DMS79 treated with DMSO at 0.1 percent for 48 hours (cell line): ENCODE data around the gene SUGCT.

Source experiments
- DNase-seq: peaks from one replicate; lab custom pipeline; 2025; lab: John Stamatoyannopoulos, UW

SUGCT gene

DNA sequence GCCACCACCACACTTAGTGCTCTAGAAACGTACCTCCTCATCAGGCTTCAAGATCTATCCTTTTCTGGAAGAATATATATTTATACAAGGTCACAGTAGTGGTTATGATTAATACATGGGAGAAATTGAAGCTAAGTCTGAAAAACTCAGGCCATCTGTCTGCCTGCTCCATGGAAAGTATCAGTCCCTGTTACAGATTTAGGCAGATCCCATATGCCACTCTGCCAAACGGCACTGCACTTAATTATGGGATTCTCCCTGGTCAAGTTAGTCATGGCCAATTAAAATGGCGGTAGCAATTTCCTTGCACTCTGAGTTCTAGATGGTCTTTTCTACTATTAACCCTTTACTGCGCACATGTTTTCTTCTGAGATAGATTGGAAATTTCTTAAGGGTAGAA, 740.0 kb downstream of the SUGCT start:
- DNase-seq, result no peak

DNA sequence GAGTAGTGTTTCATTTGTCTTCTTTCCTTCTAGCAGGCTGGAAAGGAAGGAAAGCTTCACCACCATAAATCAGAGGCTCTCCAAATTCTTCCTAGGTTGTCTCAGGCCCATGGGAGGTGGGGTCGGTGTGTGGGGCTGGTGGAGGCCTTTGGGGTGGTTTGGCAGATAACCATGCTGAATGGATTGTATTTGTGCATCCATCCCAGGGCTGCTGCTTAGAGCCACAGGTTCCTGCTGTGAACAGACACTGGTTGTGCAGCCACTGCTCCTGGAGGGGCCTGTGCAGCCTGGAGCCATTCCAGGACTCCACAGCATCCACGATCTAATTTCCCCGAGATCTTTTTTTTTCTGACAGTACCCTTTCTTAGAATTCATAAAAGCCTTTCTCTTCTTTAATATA, 741.8 kb downstream of the SUGCT start:
- DNase-seq, result no peak

DNA sequence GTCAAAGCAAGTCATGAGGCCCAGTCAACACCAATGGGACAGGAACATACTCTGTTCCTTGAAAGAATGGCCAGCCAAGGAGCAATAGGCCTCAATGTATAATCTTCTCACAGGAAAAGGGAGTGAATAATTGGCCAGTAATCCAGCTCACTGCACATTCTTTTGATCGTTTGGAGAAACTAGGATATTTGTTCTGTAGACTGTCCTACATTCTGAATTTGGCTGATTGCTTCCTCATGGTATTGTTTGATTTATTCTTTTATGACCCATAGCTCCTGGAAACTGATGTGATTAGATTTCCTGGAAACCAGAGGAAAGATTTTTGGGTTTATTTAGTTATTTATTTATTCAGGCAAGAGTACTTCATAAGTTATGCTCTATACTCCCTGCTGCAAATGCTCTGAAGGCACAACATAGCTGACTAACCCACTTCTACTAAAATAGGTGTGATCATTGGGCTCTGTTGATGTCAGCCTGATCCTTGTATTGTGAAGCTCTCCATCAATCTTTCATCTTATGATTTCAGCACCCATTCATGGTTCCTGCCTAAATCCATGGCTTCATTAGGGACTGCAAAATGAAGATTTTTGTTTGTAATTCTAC, 745.2 kb downstream of the SUGCT start:
- no peak for DNase-seq

DNA sequence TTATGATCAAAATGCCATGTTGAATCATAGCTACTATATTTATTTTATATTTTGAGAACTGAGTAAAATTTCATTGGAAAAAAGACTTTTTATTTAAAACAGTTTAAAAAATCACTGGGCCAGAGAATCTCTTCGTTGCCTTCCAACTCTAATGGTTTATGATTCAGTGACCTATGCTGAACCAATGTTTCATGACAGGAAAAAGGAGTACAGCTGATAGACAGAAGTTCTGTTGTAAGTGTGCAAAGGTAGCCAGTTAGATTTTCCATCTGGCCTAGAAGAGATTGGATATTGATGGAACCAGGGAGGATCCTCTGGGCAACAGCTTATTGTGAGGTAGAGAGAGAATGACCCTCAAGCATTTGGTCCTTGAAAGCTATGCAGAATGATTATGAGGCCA, 745.8 kb downstream of the SUGCT start:
- no peak for DNase-seq

DNA sequence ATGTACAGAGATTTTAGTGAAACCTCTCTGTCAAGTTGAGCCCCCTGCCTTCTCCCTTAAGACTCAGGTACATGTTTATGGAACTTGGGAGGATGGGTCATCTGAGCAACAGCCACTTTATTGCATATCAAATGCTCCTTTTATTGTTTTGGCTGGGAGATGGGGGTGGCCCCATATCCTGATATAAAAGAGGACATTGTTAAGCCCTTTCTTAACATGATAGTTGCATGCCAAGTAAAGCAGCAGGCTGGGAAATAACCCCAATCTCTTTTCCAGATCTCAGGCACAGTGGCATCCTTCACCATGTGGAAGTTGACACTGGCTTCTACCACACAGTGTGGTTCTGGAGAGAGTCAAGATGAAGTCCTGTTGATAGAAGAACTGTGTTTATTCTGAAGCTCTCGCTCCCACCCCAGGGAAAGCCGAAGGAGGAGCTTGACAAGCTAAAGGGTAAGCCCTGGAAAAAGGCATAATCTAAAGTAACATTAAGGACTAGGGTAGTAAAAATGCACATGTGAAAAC, 746.7 kb downstream of the SUGCT start:
- DNase-seq, result no peak

DNA sequence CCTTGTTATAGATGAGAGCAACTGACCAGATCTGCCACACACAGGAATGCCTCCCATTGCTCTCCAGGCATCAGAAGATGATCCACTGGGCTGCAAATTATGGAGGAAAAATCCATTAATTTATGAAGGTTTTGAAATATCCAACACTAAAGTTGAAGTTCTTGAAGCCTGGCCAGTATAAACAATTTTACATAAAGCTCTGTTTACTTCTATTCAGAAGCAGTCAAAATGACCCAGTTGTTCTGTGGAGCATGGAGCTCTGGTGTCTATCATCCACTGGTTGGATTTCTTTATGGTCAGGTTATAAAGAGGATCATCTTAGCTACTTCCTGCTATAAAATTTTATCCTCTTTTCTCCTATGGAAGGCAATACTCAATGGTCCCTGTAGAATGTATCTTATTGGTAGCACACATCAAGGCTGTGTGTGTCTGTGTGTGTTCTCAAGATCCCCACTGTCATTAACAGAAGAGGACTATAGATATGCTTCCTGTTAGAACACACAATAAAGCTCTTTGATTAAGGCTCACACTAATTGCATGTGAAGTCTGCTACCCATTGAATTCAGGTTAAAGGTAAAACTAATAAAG, 747.4 kb downstream of the SUGCT start:
- DNase-seq, result no peak

DNA sequence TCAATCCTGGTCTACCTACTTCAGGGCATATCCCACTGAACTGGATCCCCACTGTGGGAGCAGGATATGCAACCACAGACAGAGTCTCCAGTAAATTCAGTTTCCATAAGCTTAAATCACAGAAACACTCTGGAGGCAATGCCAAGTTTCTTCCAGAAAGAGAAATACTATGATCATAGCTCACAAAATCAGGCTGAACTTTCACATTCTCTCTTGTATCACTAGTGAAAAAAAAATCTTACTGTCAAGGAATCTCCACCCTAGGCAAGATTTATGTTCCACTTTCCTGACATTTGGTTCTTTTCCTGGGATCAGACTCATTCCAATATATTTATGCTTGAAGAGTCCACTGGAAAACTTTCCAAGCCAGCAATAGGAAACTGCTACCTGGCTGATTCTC, 749.0 kb downstream of the SUGCT start:
- DNase-seq, result no peak

DNA sequence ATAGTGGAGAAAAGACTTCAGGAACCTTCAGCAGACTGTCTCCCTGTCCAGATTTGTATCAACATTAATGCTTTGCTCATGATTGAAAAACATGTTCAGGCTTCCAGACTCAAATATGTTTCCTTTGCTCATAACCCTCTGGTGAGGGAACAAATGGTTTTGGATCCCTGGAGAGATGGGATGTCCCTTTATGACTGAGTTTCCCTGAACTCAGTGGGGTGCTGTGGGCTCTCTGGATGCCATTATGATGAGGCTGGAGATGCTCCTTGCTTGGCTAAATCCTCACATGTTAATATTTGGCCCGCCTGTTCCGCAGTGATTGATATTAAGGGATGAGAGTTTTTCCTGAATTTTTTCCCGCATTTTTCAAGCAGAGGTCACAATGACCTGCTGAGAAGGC, 749.4 kb downstream of the SUGCT start:
- DNase-seq, result no peak

DNA sequence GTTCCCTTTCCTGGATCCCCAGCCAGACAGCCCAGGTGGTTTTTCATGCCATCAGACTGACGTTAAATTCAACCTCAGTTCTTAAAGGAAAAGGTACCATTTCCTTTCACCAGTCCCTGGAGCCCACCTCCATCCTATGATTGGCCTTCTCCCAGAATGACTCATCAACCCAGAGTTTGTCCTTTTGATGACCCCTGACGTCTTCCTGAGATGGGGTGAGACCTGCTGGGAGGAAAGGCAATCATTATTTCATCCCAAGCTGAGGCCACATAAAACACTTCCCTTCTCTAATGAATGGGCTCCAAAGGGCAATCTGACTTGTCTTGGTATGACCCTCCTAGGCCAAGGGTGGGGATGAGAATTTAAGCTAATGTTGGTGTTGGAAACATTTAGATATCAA, 750.7 kb downstream of the SUGCT start:
- DNase-seq, result no peak

DNA sequence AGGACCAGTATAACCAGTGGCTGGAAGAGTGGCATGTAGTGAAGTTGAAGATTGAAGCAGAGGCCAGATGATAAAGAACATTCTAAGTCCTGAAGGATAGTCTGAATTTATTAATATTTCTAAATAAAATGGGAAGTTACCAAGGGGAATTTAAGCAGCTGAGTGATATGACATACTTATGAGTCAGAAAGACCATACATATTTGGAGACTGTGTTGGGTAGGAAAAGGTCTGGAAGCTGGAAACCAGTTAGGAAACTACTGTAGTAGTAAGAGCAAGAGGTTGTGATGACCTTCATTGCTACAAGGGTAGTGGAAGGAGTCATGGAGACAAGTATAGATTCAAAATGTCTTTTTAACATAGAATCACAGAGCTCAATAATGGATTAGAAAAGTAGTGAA, 752.3 kb downstream of the SUGCT start:
- no peak for DNase-seq

DNA sequence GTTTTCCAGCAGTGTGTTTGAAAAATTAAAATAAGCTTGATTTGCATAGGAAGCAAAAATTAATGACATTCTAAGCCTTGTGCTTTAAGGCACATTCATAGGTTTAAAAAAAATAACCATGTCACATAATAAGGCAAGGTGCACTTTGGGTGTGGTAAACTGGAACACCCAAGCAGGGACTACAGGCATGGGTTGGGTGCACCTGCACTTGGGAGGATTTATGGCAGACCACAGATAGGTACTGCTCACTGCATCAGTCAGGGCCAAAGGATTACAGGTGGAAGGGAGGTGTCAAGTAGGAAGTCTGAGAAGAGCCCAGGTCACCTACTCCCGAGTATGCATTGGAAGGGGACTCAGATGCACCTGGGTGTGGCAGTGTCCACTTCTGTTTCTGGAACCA, 753.7 kb downstream of the SUGCT start:
- DNase-seq, result no peak

DNA sequence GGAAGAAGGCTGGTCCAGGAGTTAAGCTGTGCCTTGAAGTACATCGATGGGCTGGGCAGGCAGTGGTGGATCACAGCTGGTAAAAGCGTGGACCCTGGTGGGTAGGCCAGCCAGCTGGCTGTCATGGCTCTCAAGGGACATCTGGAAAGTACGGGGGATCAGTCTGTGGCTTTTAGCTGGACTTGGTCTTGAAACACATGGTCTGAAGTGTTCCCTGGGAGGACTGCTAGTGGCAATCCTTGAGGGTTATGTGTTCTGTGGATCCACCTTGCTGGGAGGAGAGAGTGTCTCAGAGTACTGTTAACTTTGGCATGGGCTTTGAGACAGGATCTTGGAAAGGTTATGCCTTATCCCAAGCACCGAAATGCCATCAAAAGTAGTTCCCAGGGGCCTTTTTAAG, 754.3 kb downstream of the SUGCT start:
- DNase-seq, result no peak

DNA sequence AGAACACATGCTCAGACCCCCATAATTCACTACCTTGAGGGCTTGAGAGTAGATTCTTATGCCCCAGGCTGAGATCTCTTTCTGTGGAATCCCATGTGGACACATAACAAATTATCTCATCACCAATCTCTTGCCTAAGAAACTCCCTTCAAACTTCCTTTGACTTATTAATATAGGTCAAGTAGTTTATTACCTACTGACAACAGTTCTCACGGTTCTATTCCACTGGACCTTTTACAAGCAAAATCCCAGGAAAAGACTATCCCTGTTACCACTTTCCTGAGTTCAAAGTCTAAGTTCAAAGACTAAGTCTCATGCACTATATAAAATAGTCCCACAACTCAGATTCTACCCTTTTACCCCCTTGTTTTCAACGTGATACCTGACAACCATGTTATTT, 754.7 kb downstream of the SUGCT start:
- no peak for DNase-seq

DNA sequence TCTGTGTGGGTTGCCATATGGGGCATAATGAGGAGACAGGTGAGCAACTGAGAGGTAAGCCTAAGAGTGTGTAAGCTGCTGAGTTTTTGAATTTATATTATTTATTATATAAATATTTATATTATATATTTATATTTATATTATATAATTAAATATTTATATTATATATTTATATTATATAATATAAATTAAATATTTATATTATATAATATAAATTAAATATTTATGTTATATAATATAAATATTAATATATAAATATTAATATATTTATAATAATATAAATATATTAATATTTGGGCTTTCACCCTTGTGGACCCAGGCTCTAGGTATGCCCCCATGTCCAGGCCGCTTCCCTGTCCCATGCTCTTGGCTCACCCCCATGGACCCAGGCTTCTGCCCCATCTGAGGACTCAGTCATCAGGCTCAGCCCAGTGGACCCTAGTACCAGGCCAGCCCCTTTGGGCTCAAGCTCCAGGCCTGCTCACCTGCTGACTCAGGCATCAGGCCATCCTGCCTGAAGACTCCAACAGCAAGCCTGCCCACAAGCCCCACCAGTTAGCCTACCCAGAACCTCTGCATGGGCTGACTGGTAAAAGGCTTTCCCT, 755.4 kb downstream of the SUGCT start:
- DNase-seq, result no peak

DNA sequence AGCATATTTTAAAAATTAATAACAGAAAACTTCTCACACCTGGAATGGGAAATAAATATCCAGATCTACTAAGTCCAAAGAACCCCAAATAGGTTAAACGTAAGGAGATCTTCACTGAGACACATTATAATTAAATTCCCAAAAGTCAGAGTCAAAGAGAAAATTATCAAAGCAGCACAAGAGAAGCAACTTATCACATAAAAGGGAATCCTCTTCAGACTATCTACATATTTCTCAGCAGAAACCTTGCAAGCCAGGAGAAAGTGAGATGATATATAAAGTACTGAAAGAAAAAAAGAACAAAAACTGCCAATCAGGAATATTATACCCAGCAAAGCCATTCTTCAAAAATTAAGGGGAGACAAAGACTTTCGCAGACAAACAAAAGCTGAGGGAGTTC, 756.4 kb downstream of the SUGCT start:
- no peak for DNase-seq

DNA sequence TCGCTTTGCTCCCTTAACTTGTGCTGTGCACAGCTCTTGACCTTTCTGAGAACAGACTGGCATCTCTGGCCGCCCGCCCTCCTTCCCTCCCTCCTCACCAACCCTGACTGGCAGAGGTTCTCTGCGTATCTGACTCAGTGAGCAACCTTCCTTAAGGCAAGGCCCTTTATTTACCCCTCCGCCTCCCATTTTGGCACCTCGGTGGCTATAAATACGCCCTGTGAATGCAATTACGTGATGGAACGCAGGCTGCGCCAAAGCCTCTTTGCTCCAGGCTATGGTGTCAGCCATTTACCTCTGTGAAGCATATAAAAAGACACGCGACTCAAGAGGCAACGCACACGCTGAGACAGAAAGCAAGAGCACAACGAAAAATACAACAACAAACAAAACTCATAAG, 764.3 kb downstream of the SUGCT start:
- no peak for DNase-seq

DNA sequence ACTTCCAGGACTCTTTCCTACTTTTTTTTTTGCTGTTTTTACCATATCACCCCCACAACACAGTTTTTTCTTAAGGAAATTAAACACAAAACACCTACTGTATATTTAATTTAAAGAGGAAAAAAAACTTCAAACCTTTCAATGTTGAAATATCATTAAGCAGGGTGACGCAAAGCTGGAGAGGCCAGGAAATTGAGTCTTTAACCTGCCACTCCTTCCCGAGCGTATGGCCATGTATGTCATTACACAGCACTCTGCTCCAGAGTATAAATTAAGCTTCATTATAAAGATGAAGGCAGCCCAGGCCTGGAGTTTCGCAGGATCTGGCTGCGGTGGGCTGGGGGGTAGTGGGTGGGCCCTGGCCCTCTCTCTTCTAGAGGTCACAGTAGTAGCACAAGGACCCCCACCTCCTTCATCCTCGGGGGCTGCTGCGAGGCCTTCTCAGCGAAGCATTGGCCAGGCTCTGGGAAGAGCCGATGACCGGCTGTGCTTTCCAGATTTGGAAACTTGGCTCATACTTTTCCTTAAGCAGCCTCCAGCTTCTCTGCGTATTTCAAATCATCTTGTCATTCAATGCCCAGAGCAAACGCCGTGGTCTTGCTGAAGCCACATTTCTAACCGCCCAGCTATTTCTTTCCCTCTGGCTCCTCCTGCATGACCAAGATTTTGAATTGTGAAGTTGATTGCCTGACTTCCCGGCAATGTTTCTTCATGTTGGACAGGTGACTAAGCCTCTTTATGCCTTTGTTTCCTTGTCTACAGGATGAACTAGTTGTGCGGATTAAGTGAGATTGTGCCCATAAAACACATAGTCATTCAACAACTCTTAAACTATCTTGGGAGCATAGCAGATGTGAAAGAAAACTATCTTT, 765.1 kb downstream of the SUGCT start:
- DNase-seq, result no peak

DNA sequence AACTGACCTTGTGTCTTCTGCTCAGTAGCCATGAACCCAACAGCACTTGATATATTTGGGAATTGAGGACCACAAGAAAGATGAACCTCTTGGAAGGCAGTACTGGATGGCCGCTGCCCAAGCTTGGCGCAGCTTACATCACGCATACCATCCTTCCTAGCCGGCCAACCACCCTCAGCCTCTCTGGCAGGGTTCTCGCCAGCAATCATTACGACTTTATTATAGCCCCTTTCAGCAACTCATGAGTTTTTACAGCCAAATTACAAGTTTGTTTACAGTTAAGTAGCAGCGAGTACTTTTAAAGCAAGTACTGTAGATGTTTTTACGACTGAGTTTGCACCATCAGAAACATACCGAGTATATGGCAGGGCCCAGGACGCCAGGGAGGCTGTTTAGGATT, 769.1 kb downstream of the SUGCT start:
- DNase-seq, result no peak

DNA sequence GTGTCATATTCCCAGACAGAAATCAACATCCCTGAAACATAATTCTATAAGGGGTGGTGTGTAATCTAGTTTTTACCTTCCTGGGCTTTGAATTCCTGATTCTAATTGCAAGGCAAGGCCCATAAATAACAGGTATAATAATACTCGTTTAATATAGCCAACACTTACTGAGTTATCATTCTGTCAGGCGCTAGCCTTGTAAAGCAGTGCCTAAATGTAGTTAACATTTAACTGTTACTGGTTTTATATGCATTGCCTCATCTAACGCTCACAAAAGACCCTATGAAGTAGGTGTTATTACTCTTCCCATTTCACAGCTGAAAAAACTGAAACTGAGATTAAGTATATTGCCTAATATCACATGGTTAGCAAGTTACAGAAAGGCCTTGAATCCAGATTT, 772.5 kb downstream of the SUGCT start:
- no peak for DNase-seq

DNA sequence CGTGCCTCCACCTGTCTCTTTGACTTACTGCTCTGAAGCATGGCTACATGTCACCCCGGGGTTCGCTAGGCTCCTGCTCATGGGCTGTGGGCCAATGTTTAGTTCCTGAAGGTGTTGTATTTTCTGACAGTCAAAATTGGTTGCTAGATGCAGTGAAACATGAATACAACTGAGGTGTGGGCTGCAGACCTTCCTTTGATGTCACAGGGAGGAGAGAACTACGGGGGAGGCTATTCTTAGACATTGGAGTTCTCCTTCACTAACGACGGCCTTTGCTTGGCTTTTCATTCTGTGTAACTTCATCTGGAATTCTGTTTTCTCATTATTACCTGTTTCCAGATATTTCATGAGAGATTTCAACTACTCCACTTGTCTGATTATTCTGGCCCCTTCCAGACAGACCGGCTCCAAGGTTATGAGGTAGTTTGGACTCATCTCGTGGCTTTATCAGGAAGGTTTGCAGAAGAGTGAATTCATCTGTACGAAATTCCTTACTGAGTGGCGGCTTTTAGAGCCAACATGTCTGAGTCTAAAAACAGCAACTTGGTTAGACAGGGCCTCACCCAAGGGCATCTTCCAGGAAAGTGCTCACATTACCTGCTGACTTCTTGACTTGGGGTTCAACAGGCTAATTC, 774.7 kb downstream of the SUGCT start:
- no peak for DNase-seq
